Esophagus squamous epithelium (tissue), 4 donors: ENCODE measurements around the gene PARD3B.

Experiments
- POLR2A ChIP-seq, 4 donors: fragments of 450-650 bp; IDR thresholded peaks; one replicate each; pipeline ENCODE4 v1.6.1; 2017; ENCODE audit warnings: antibody characterized with exemption in 4 of 4, mild to moderate bottlenecking in 4 of 4, moderate library complexity in 3 of 4
- TF ChIP-seq, protein P1 (sequence below), 6 experiments: fragments of 450-650 bp in 4 of 6; fragments of 200-600 bp in 2 of 6; sonication (generic) in 2 of 6; IDR thresholded peaks; one replicate each; pipeline ENCODE4 v1.5.1; 2016 to 2019; ENCODE audit warnings: antibody characterized with exemption in 6 of 6, mild to moderate bottlenecking in 4 of 6, moderate library complexity in 4 of 6

- TF ChIP-seq, protein P1, sequence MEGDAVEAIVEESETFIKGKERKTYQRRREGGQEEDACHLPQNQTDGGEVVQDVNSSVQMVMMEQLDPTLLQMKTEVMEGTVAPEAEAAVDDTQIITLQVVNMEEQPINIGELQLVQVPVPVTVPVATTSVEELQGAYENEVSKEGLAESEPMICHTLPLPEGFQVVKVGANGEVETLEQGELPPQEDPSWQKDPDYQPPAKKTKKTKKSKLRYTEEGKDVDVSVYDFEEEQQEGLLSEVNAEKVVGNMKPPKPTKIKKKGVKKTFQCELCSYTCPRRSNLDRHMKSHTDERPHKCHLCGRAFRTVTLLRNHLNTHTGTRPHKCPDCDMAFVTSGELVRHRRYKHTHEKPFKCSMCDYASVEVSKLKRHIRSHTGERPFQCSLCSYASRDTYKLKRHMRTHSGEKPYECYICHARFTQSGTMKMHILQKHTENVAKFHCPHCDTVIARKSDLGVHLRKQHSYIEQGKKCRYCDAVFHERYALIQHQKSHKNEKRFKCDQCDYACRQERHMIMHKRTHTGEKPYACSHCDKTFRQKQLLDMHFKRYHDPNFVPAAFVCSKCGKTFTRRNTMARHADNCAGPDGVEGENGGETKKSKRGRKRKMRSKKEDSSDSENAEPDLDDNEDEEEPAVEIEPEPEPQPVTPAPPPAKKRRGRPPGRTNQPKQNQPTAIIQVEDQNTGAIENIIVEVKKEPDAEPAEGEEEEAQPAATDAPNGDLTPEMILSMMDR (IDR thresholded peaks at IDR 0.05): no peak
- no peak for TF ChIP-seq POLR2A (IDR thresholded peaks at IDR 0.05)
Measured at GRCh38 chr2:205280596-205281236, 735.4 kb downstream of the PARD3B start.
